HG03064 (cell line): Measurements from ENCODE around the gene ATAD3C.
"Not testable (repeated sequence)": the region's sequence is repeated elsewhere in the genome, so short reads cannot be mapped to it uniquely, and the experiment has no call there.

Experiments used
- ATAC-seq: cut with Tn5 transposase; IDR thresholded peaks from one replicate; pipeline ENCODE4 v1.9.1; 2021; ENCODE audit warnings: low read depth; ENCODE audit not compliant: unreplicated experiment

The ATAD3C gene, protein sequence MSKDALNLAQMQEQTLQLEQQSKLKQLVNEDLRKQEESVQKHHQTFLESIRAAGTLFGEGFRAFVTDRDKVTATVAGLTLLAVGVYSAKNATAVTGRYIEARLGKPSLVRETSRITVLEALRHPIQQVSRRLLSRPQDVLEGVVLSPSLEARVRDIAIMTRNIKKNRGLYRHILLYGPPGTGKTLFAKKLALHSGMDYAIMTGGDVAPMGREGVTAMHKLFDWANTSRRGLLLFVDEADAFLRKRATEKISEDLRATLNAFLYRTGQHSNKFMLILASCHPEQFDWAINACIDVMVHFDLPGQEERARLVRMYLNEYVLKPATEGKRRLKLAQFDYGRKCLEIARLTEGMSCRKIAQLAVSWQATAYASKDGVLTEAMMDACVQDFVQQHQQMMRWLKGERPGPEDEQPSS

DNA sequence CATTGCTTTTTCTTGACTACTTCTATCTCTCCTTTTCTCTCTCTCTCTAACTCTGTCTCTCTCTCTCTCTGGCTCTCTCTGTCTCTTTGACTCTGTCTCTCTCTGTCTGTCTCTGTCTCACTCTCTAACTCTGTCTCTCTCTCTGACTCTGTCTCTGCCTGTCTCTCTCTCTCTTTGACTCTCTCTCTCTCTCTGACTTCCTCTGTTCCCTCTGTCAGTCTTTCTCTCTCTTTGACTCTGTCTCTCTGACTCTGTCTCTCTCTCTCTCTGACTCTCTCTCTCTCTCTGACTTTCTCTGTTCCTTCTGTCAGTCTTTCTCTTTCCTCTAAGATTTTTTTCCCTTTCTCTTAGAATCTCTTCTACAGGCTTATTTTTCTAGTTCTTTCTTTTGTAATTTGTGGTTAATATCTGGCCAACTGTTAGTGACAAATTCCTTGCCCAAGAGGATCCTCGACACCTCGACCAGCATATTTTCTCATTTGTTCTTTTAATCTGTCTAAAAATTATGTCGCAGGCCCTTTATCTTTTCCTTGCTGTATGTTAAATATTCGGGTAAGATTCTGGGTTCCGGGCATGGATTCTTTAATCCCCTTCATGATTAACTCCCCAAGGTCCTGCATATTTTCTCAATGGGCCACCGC is at the start of gene ATAD3C:
Gene ATAD3C, plus strand, starts transcription at position 591 of the 641 bp plus-strand sequence. CDS start 995 bp downstream, outside the sequence.
- no peak for ATAC-seq

DNA sequence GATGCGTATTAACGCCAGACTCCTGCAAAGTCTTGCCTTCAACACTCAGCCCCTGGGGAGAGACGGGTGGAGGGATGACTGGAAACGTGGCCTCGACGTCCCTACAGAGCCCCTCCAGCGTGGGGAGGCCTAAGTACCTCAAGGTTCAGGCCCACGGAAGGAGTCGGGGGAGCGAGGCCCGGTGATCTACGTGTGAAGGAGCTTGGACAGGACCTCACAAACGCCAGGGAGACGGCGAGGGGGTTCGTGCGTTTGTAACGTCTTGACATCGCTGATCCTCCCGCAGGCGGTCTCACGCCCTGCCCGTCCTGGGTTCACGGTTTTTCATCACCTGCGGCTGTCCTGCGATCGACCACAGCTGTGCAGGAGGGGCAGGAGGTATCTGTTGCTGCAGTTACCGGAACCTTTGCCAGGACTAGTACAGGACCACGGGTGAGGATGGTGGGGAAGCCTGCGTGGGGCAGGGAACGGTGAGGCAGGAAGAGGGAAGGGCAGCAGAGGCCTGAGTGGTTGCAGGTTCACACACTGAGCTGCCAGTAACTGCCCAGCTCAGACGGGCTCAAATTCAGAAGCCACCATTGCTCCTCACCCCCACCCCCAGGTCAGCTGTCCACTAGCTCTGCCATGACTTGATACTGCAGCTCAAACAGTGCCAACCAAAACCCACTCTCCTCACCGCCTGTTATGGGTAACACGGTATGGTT is 49.5 kb upstream of the ATAD3C start:
- ATAC-seq, result peak; percentile 6

DNA sequence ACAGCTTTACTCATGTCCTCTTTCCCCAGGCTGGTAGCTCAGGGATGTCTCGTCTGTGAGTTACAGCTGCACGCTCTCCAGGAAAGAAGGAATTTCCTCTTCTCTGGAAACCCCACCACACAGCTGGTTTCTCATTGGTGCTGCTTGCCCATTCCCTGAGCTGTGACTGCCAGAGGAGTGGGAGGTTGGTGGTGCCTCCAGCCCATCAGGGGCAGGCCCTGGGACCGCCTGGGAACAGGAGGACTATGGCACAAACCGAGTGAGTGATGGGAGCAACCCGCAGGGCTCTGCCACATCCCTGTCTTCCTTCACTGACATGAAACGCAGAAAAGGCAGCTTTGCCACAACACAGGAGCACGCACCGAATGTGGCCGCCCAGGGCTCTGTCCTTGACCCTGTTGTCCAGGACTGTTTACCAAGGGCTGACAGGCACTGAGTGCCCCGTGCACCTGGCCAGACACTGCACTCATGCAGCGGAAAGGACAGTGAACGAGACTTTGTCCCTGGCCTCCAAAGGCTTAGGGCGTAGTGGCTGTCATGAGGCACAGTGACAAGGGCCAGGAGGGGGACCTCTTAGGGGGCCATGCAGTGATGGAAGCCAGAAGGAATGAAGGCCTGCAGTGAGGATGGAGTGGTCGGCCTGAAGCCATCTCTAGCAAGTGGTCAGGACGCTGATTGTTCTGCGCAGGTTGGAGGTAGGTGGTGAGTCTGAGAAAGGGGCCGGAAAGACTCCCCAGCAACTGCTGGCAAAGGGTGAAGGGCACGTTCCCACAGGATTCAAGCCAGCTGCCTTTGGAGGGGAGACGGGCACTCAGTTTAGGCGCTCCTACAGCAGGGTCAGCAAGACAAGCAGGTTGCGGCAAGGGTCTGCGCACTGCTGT is 48.7 kb upstream of the ATAD3C start:
- ATAC-seq, result no peak

DNA sequence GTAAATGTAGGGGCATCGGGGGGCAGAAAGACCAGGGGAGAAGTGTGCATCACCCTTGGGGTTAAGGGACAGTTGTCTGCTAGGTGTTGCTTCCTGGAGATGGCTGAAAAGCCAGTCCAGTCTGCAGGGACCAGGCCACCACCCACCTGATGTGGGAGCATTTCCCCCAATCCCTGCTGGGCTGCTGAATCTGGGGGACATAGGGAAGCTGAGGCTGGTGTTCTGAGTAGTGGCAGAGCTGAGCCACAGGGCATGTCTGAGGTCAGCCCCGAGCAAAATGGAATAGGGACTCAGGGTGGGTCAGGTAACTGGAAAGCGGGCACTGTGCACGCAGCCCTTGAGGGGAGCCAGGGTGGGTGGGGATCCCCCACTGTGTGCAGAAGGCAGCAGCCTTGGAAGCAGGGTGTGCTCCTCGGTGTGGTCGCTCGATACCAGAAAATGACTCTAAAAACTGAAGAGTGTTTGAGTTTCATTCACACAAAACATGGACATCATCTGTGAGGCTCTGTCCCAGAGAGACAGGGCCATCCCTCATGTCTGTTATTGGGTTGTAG is 48.0 kb upstream of the ATAD3C start:
- ATAC-seq, result no peak

DNA sequence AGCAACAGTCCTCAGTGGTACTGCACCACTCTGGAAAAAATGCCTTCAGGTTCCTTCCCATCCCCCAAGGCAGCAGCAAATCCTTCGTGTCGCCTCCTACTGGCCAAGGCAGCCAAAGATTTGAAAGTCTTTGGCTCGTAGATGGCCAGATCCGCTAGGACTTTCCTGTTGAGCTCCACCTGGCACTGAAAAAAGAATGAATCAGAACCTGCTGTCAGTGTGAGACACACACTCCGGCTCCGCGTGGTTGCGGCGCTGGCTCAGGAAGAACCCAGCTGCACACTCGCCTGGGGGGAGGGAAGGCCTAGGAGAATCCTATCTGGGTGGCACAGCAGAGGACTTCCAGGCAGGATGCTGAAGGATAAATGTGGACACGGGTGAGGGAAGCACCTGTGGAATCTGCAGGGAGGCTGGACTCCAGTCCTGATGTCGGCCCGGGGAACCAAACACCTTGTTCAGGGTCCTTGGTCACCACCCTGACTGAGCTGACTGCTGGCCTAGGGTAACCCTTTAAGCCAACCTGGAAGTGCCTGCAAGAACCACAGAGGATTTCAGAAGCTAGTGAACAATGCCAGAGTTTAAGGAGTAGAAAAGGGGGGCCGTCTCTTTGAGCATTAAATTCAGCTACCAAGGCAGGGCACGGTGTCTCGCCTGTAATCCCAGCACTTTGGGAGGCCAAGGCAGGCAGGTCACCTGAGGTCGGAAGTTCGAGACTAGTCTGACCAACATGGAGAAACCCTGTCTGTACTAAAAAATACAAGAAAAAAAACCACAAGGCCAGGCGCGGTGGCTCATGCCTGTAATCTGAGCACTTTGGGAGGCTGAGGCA is 47.2 kb upstream of the ATAD3C start:
- no peak for ATAC-seq

DNA sequence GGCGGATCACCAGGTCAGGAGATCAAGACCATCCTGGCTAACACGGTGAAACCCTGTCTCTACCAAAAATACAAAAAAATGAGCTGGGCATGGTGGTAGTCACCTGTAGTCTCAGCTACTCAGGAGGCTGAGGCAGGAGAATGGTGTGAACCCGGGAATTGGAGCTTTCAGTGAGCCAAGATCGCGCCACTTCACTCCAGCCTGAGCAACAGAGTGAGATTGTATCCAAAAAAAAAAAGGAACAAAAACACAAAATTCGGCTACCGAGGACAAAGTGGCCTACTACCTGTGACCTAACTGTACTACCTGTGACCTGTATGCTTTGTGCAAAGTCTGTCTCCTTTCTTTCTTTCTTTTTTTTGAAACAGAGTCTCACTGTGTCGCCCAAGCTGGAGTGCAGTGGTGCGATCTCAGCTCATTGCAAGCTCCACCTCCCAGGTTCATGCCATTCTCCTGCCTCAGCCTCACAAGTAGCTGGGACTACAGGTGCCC is 46.5 kb upstream of the ATAD3C start:
- not testable (repeated sequence) for ATAC-seq

DNA sequence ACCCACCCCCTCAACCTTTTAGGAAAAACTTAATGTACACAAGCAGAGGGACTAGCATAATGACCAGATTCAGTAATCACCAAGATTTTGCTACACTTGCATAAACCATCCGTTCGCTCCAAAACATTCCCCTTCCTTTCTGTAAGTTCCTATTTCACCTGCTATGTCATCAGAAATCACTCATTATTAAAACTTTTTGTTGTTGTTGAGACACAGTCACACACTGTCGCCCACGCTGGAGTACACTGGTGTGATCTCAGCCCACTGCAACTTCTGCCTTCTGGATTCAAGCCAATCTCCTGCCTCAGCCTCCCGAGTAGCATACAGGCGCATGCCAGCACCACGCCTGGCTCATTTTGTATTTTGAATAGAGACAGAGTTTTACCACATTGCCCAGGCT is 45.8 kb upstream of the ATAD3C start:
- no peak for ATAC-seq

DNA sequence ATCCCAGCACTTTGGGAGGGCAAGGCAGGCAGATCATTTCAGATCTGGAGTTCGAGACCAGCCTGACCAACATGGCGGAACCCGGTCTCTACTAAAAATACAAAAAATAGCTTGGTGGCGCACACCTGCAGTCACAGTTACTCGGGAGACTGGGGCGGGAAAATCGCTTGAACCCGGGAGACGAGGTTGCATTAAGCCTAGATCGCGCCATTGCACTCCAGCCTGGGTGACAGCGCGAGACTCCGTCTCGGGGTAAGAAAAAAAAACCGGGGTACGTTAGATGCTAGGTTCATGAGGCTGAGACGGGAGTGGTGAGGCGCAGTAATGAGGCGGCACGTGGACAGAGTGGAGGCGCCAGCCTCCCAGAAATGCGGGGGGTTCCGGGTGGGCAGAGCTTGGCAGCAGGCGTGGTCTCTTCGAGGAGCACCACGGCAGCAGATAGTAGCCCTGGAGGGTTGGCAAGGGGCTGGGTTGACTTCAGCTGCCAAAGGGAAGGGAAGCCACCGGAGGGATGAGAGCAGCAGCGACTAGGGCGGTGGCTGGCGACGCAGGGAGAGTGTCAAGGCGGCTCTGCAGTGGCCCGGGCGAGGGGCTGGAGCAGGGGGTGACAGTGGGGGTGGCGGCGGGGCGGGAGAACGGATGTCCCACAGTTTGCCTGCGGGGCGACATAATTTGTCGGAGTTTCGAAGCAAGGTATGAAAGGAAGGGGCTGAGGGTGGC is 43.2 kb upstream of the ATAD3C start:
- ATAC-seq, result no peak

DNA sequence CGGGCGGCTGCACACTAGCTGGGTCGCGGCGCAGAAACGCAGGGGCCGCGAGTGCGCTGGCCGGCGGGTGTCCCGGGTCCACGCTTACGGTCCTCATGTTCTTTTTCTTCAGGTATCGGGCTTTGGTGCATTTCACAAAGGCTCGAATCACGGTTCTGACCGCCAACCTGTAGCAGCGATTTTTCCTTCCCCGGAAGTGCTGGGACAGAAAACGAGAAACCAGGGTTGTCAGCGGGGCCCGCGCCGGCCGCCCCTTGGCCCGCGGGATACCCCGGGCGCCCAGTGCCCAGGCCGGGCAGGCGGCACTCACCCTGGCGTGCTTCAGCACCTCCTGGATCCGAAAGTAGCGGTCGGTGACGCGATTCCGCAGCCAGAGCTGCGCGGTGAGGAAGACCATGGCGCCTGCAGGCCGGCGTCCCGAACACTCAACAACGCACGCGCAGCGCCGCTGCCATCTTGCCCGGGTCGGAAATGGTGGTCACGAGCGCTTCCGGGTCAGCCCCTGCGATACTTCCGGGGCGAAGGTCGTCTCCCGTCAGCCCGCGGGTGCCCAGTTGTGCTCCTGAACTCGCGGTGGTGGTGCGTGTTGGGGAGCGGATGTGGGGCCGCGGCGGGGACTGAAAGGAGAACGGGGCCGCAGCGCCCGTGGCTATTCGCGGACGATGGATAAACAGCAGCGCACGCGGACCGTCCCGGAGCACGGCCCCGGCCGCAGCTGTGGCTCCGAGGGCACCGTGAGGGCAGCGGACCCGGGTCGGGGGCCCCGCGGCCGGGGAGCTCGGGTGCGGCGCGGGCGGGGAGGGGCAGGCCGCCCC is 42.5 kb upstream of the ATAD3C start, which contains the start of gene MRPL20:
Gene MRPL20, minus strand, starts transcription at position 473 of the 815 bp plus-strand sequence. Its CDS starts 76 bp downstream, at position 397.
- ATAC-seq, result peak; percentile 91

DNA sequence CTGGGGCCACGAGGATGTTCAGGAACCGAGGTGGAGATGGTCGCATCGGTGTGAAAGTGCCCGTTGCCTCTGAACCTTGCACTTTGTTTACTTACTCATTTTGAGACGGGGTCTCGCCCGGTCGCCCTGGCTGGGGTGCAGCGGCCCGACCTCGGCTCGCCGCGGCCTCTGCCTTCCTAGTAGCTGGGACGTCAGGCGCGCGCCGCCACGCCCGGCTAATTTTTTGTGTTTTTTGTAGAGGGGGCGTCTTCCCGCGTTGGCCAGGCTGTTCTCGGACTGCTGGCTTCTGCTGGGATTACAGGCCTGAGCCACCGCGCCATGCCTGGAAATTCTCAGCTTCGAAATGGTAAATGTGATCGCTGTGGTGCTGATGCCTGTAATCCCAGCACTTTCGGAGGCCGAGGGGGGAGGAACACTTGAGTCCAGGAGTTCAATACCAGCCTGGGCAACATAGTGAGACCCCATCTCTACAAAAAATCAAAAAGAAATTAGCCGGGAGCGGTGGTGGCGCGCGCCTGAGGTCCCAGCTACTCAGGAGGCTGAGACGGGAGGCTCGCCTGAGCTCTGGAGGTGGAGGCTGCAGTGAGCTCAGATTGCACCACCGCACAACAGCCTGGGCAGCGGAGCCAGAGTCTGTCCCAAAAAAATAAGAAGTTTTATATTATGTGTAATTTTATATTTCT is 41.7 kb upstream of the ATAD3C start:
- peak; percentile 29 for ATAC-seq

DNA sequence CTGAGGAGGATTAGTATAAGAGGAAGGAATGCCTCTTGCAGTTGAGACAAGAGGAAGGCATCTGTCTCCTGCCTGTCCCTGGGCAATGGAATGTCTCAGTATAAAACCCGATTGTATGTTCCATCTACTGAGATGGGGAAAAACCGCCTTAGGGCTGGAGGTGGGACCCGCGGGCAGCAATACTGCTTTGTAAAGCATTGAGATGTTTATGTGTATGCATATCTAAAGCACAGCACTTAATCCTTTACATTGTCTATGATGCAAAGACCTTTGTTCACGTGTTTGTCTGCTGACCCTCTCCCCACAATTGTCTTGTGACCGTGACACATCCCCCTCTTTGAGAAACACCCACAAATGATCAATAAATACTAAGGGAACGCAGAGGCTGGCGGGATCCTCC is 39.3 kb upstream of the ATAD3C start:
- not testable (repeated sequence) for ATAC-seq

DNA sequence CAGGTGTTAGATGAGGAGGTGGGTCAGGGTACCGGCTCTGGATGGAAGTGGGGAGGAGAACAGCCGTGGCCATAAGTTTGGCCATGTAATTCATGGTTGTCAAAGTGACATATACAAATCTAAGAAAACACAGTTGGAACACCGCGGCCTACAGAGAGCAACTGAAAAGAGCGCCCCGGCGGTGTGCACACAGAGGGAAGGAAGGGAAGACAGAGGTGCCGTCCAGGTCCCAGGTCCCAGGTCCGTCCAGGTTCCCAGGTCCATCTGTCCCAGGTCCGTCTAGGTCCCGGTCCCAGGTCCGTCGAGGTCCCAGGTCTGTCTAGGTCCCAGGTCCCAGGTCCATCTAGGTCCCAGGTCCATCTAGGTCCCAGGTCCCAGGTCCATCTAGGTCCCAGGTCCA is 37.9 kb upstream of the ATAD3C start:
- no peak for ATAC-seq

DNA sequence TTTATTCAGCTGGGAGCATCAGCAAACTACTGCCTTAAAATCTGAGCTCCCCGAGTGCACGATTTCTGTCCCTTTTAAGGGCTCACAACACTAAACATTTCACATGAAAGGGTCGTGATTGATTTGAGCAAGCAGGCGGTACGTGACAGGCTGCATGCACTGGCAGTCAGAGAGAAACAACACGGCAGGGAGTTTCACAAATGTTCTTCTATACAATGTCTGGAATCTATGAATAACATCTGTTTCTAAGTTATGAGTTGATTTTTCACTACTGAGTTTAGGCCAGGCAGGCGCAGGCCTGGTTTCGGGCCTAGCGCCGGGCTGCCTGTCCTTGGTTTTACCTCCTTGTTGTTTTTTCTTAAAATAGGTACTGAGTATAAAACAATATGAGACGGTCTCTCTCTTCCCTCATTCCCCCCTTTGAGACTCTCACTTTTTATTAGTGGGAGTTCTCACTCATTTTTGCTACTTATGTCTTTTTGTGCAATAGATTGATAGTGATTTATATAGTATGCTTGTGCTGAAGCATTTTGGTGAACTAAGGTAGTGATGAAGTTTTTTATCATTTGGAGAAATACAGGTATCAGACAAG is 37.1 kb upstream of the ATAD3C start:
- not testable (repeated sequence) for ATAC-seq

DNA sequence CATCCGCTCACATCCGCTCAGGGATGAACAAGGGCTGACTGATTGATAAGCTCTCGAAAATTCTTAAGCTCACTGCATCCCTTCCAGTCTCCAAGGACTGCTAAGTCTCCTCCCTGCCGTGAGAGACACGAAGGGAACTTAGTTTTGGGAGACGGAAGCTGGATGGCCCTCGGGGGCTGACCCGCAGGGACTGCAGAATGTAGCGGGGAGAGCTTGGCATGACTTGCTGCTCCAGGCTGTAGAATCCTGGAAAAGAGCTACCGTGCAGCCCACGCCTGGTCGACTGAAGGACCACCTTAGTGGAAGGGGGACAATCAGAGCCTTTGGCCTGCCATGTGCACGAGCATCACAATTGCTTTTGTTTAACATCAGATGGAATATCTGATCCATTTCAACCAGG is 33.7 kb upstream of the ATAD3C start:
- no peak for ATAC-seq

DNA sequence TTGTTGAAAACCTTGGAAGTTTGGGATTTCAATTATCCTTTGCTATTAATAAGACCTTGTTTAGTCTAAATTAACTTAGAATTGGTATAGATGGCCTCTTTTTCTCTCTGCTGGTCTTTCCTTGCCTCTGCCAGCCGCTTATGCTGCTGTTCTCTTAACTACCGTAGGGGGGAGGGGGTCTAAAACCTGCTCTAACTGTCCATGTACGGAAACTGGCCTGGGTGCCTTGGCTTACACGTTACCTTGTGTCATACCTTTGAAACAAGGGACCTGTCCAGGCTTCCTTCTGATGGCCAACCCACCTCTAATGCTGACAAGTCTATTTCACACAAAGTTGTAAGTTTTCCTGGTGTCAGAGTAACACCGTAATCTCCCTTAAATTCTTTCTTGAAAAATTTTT is 32.1 kb upstream of the ATAD3C start:
- not testable (repeated sequence) for ATAC-seq

DNA sequence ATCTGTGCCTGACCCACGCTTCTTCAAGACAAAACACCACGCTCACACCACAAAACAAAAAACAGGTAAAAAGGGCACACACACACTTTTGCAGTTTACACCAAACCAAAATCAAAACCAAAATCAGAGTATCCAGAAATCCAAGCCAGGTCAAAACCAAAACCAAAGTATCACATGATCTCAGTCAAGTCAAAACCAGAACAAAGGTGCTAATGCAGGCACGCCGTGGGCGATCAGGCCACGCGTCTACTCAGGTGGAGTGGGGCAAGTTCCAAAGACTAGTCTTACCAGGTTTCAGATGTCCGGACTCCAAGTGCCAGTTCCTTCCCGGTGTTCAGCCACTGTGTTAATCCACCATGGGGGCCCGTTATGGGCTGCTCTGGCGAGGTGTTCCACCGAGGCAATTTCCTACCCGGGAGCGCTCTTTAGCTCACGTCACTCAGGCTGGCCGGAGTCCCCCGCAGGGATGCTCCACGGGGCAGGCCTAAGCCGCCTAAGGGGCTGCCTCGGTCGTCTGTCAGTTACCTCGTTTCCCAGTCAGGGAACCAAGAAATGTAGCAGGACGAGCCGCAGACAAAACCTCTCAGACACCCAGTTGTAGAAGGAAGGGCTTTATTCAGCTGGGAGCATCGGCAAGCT is 31.5 kb upstream of the ATAD3C start:
- not testable (repeated sequence) for ATAC-seq
